Neural progenitor cell (in vitro differentiated cells): ENCODE measurements around the gene KRT73. TPM values are rescaled to one million over a fixed set of nuclear protein-coding genes. Genes with fewer than 3 reads are reported as not detected.

Experiments
- DNase-seq: peaks from one replicate; pipeline ENCODE4 v3.0.0-alpha.2; 2016; ENCODE audit warnings: low spot score
- H2AFZ ChIP-seq: fragments of 200-600 bp; sonication (generic); replicated peaks from 2 replicates; pipeline ENCODE4 v1.6.1; 2016; ENCODE audit warnings: antibody characterized with exemption
- H3F3A ChIP-seq: fragments of 200-600 bp; sonication (generic); 2 replicates; pipeline ENCODE4 v1.6.1; 2016; ENCODE audit warnings: antibody characterized with exemption, low read depth
- H3K27ac ChIP-seq: fragments of 200-600 bp; sonication (generic); 2 replicates; pipeline ENCODE4 v1.5.1; 2016; ENCODE audit warnings: mild to moderate bottlenecking
- H3K27me3 ChIP-seq: fragments of 200-600 bp; sonication (generic); 2 replicates; pipeline ENCODE4 v1.6.1; 2016; ENCODE audit warnings: mild to moderate bottlenecking, moderate library complexity
- H3K36me3 ChIP-seq: fragments of 200-600 bp; sonication (generic); 2 replicates; pipeline ENCODE4 v1.5.1; 2016
- H3K4me1 ChIP-seq: fragments of 200-600 bp; sonication (generic); 2 replicates; pipeline ENCODE4 v1.6.1; 2016; ENCODE audit warnings: mixed run types
- H3K4me2 ChIP-seq: fragments of 200-600 bp; sonication (generic); 2 replicates; pipeline ENCODE4 v1.6.1; 2016
- H3K4me3 ChIP-seq: fragments of 200-600 bp; sonication (generic); 2 replicates; pipeline ENCODE4 v1.5.1; 2016
- H3K79me2 ChIP-seq: fragments of 200-600 bp; sonication (generic); 2 replicates; pipeline ENCODE4 v1.6.1; 2016; ENCODE audit warnings: low read depth
- H3K9ac ChIP-seq: fragments of 200-600 bp; sonication (generic); 2 replicates; pipeline ENCODE4 v1.6.1; 2016
- H3K9me3 ChIP-seq: fragments of 200-600 bp; sonication (generic); 2 replicates; pipeline ENCODE4 v1.5.1; 2016; ENCODE audit warnings: low read depth
- H4K20me1 ChIP-seq: fragments of 200-600 bp; sonication (generic); 2 replicates; pipeline ENCODE4 v1.6.1; 2016; ENCODE audit warnings: low read depth
- H3K27ac Mint-ChIP-seq: 3 replicates; pipeline ENCODE4 v1.8.0; 2021; ENCODE audit warnings: mixed read lengths
- H3K27me3 Mint-ChIP-seq: 2 replicates; pipeline ENCODE4 v1.8.0; 2022; ENCODE audit warnings: low read depth, mild to moderate bottlenecking, inconsistent platforms, moderate library complexity, mixed read lengths; ENCODE audit not compliant: insufficient read depth
- H3K36me3 Mint-ChIP-seq: 3 replicates; pipeline ENCODE4 v1.8.0; 2021; ENCODE audit warnings: mixed read lengths
- H3K4me1 Mint-ChIP-seq: 3 replicates; pipeline ENCODE4 v1.8.0; 2021; ENCODE audit warnings: mixed read lengths
- H3K4me3 Mint-ChIP-seq: 3 replicates; pipeline ENCODE4 v1.8.0; 2021; ENCODE audit warnings: mild to moderate bottlenecking, moderate library complexity, mixed read lengths
- H3K9me3 Mint-ChIP-seq: 3 replicates; pipeline ENCODE4 v1.8.0; 2020; ENCODE audit warnings: mixed read lengths
- CTCF ChIP-seq: fragments of 200-600 bp; sonication (generic); IDR thresholded peaks from 2 replicates; pipeline ENCODE4 v1.5.1; 2017; ENCODE audit warnings: antibody characterized with exemption, mild to moderate bottlenecking
- EZH2 ChIP-seq: fragments of 200-600 bp; sonication (generic); IDR thresholded peaks from 2 replicates; pipeline ENCODE4 v1.6.1; 2017; ENCODE audit warnings: antibody characterized with exemption, mild to moderate bottlenecking, moderate library complexity
- EZH2phosphoT487 ChIP-seq: fragments of 200-600 bp; sonication (generic); IDR thresholded peaks from 2 replicates; pipeline ENCODE4 v1.6.1; 2017; ENCODE audit warnings: antibody characterized with exemption
- total RNA-seq: library from RNA; depleted of rRNA; stranded (reverse); fragments of >200 nt; gene quantifications from 2 replicates; pipeline ENCODE4 v1.2.3, GENCODE V29; 2015; ENCODE audit warnings: low replicate concordance

KRT73 gene
- total RNA-seq, 1 donor from 2014 or later, result not detected

- H3K9ac ChIP-seq, result no peak overlapping the region
- Mint-ChIP-seq H3K27ac (no peak overlapping the region), H3K9me3 (no peaks in the 10 kb centered on the region), H3K4me3 (no peak overlapping the region), H3K27me3 (no peaks in the 10 kb centered on the region), H3K36me3 (no peaks in the 10 kb centered on the region), H3K4me1 (peaks cover 8% of the 10 kb centered on the region)
- no peak overlapping the region for H2AFZ ChIP-seq
- H4K20me1 ChIP-seq, result no peaks in the 10 kb centered on the region
- H3K4me2 ChIP-seq, result no peak overlapping the region
- no peaks in the 10 kb centered on the region for H3F3A ChIP-seq
- H3K79me2 ChIP-seq, result no peaks in the 10 kb centered on the region
- no peaks in the 10 kb centered on the region for H3K36me3 ChIP-seq
- H3K9me3 ChIP-seq, result no peaks in the 10 kb centered on the region
- H3K4me3 ChIP-seq, result no peak overlapping the region
- H3K27me3 ChIP-seq, result no peaks in the 10 kb centered on the region
- peaks cover 21% of the 10 kb centered on the region for H3K4me1 ChIP-seq
- no peak overlapping the region for H3K27ac ChIP-seq
- no peak for TF ChIP-seq EZH2phosphoT487
- TF ChIP-seq CTCF, result no peak
- no peak for TF ChIP-seq EZH2
- no peak for DNase-seq
Observed at GRCh38 chr12:52622349-52622748, 4.0 kb upstream of the KRT73 start.

- H3K4me1 ChIP-seq, result peaks cover 21% of the 10 kb centered on the region
- no peaks in the 10 kb centered on the region for H3K9me3 ChIP-seq
- no peaks in the 10 kb centered on the region for H3K9me3 Mint-ChIP-seq
- no peak for DNase-seq
- H3K4me3 Mint-ChIP-seq, result no peak overlapping the region
- no peak overlapping the region for H3K4me3 ChIP-seq
- H3K4me2 ChIP-seq, result no peak overlapping the region
- H3K27ac Mint-ChIP-seq, result no peak overlapping the region
- H3K36me3 ChIP-seq, result no peaks in the 10 kb centered on the region
- H3K36me3 Mint-ChIP-seq, result no peaks in the 10 kb centered on the region
- H3K27ac ChIP-seq, result no peak overlapping the region
- H3F3A ChIP-seq, result no peaks in the 10 kb centered on the region
- peaks cover 5% of the 10 kb centered on the region for H3K4me1 Mint-ChIP-seq
- TF ChIP-seq CTCF (no peak), EZH2phosphoT487 (no peak), EZH2 (no peak)
- H3K27me3 Mint-ChIP-seq, result peaks cover 3% of the 10 kb centered on the region
- H4K20me1 ChIP-seq, result no peaks in the 10 kb centered on the region
- no peak overlapping the region for H3K9ac ChIP-seq
- H3K27me3 ChIP-seq, result no peaks in the 10 kb centered on the region
- H3K79me2 ChIP-seq, result no peaks in the 10 kb centered on the region
- no peak overlapping the region for H2AFZ ChIP-seq
Observed at GRCh38 chr12:52618866-52619265, 507 bp upstream of the KRT73 start.

- Histone ChIP-seq H3K4me1 (peaks cover 11% of the 10 kb centered on the region), H2AFZ (no peak overlapping the region), H3K9ac (no peak overlapping the region), H3K9me3 (no peaks in the 10 kb centered on the region), H3F3A (no peaks in the 10 kb centered on the region), H3K27ac (no peak overlapping the region), H3K79me2 (no peaks in the 10 kb centered on the region), H3K27me3 (no peaks in the 10 kb centered on the region), H3K4me2 (no peak overlapping the region), H4K20me1 (no peaks in the 10 kb centered on the region), H3K36me3 (no peaks in the 10 kb centered on the region), H3K4me3 (no peak overlapping the region)
- Mint-ChIP-seq H3K4me3 (no peak overlapping the region), H3K36me3 (no peaks in the 10 kb centered on the region), H3K9me3 (no peaks in the 10 kb centered on the region), H3K27me3 (peaks cover 3% of the 10 kb centered on the region), H3K27ac (no peak overlapping the region), H3K4me1 (no peaks in the 10 kb centered on the region)
- no peak for DNase-seq
- TF ChIP-seq EZH2, result no peak
- no peak for TF ChIP-seq CTCF
- TF ChIP-seq EZH2phosphoT487, result no peak
Observed at GRCh38 chr12:52617403-52617785, 965 bp downstream of the KRT73 start.
